HG02571 (cell line): ENCODE measurements around the gene RBM41.

ENCODE experiments used
- ATAC-seq: cut with Tn5 transposase; IDR thresholded peaks from one replicate; pipeline ENCODE4 v1.9.1; 2021; ENCODE audit warnings: mild to moderate bottlenecking, moderate library complexity; ENCODE audit not compliant: unreplicated experiment

RBM41 gene

GRCh38 chrX:107029752-107030151 lies 88.9 kb downstream of the RBM41 start:
- no peak for ATAC-seq

DNA sequence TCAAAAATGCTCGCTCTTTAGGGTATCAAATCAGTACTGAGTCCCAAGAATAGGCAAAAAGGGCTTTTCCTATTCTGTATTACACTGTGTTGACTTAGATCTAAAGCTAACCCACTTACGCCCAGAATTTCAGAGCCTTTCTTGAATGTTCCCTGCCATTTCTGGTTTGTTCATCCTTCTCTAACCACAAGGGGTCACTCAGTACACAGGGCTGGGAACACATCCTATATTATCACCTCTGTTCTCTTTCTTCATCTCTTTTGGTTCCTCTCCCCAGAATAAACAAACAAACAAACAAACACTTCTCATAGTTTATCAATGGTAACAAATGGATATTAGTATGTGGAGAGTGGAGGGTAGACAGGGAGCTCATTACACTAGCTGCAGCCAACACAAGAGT lies 93.1 kb downstream of the RBM41 start:
- ATAC-seq: no peak

DNA sequence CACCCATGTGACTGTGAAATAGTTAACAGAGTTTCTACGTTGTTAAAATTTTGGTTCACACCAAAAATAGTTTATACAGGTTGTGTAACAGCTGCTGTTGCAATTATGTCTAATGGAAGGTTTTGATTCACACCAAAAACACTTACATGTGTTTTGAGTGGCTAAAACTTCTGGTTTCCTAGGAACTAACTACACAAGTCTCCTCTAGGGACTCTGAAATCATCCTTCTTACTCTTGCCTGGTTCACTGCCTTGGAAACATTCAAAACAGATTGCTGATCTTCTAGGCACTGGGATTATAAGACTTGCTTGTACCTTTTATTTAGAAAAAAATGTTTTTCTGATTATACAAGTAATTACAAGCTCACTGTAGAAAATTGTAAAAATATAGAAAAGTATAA lies 103.7 kb downstream of the RBM41 start:
- no peak for ATAC-seq
